Measurements from ENCODE around the gene FOXN1.

DNA sequence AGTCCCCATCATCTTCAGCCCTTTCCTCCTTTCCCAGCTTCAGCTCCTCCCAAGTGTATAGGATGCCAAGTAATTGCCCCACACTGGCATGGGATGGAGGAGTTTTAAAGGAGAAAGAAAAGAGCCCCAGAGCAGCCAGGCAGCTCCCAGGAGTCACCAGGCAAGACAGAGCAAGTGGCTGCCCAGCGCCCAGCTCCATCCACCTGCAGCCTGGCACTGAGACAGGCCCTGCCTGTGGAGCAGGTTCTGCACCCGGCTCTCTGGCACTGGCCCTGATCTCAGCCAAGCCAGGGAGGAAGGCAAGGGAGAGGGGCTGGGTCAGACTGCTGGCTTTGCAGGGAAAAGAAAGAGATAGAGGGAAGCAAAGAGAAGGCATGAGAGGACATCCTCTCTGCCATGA is 21.7 kb downstream of the FOXN1 start:
- TF ChIP-seq, protein P1, sequence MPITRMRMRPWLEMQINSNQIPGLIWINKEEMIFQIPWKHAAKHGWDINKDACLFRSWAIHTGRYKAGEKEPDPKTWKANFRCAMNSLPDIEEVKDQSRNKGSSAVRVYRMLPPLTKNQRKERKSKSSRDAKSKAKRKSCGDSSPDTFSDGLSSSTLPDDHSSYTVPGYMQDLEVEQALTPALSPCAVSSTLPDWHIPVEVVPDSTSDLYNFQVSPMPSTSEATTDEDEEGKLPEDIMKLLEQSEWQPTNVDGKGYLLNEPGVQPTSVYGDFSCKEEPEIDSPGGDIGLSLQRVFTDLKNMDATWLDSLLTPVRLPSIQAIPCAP (CRISPR knock-in tag; IDR thresholded peaks at IDR 0.05) = no peak
- TF ChIP-seq, protein P2, sequence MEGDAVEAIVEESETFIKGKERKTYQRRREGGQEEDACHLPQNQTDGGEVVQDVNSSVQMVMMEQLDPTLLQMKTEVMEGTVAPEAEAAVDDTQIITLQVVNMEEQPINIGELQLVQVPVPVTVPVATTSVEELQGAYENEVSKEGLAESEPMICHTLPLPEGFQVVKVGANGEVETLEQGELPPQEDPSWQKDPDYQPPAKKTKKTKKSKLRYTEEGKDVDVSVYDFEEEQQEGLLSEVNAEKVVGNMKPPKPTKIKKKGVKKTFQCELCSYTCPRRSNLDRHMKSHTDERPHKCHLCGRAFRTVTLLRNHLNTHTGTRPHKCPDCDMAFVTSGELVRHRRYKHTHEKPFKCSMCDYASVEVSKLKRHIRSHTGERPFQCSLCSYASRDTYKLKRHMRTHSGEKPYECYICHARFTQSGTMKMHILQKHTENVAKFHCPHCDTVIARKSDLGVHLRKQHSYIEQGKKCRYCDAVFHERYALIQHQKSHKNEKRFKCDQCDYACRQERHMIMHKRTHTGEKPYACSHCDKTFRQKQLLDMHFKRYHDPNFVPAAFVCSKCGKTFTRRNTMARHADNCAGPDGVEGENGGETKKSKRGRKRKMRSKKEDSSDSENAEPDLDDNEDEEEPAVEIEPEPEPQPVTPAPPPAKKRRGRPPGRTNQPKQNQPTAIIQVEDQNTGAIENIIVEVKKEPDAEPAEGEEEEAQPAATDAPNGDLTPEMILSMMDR (IDR thresholded peaks at IDR 0.05) = no peak

Data from WTC11 (cell line).